Lower leg skin (tissue), 4 donors: Measurements from ENCODE around the gene DNAH10. TPM values are rescaled to one million over a fixed set of nuclear protein-coding genes. Genes with fewer than 3 reads are reported as not detected.

Experiments
- DNase-seq, 2 donors: peaks; one replicate each; pipeline ENCODE4 v3.0.0-alpha.2; 2019; ENCODE audit warnings: low spot score in 2 of 2
- H3K4me3 ChIP-seq: fragments of 200-600 bp; sonication (generic); 2 replicates; pipeline ENCODE4 v1.5.1; 2017; ENCODE audit warnings: mild to moderate bottlenecking, low read depth; ENCODE audit not compliant: poor library complexity, severe bottlenecking
- POLR2A ChIP-seq, 2 donors: fragments of 450-650 bp; IDR thresholded peaks; one replicate each; pipeline ENCODE4 v1.6.1; 2016 to 2017; ENCODE audit warnings: antibody characterized with exemption in 2 of 2, mild to moderate bottlenecking in 1 of 2, moderate library complexity in 1 of 2
- WGBS, 2 donors: methylation state at CpG; one replicate each; pipeline ENCODE4 v1.1.5; 2018; 5-methylcytosine and 5-hydroxymethylcytosine counted together
- intact Hi-C: fragments of 100-400 bp; cut with DNase I; formaldehyde crosslinking; loops from one replicate; pipeline ENCODE4 v1.15.0; 2023; ENCODE audit warnings: low total_unique reads
- total RNA-seq, 4 donors: library from RNA; depleted of rRNA; stranded (reverse); fragments of >200 nt; gene quantifications; one replicate each; pipeline ENCODE4 v1.1.0, GENCODE V29; 2016
- TF ChIP-seq, protein P1 (sequence below), 3 donors: fragments of 450-650 bp; IDR thresholded peaks; one replicate each; pipeline ENCODE4 v1.5.1; 2016; ENCODE audit warnings: antibody characterized with exemption in 3 of 3, mild to moderate bottlenecking in 3 of 3, moderate library complexity in 2 of 3

Gene DNAH10
- total RNA-seq, 4 donors from 2014 or later: 0.02 to 0.27 (median 0.06) TPM; not detected in 1

DNA sequence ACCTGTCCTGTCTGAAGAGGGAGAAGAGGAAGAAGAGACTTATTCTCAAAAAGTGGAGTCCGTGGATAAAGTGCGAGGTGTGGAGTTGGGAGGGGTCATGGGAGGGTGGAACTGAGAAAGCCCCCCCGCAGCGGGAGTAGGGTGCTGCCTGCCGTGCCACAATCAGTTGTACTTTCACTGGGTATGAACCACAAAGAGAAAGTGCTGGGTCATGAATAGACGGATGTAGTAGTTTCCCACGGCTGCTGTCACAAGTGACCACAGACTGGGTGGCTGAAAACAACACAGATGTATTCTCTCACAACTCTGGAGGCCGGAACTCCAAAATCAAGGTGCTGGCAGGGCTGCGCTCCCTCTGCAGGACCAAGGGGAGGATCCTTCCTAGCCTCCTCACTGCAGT lies 5.5 kb downstream of the DNAH10 start:
- no peak overlapping the region for H3K4me3 ChIP-seq
- DNase-seq: no peak
- 77 to 89% methylated on average over 9 of the region's 9 CpGs for WGBS, 2 donors
- TF ChIP-seq POLR2A (IDR thresholded peaks at IDR 0.05): no peak
- TF ChIP-seq, protein P1, sequence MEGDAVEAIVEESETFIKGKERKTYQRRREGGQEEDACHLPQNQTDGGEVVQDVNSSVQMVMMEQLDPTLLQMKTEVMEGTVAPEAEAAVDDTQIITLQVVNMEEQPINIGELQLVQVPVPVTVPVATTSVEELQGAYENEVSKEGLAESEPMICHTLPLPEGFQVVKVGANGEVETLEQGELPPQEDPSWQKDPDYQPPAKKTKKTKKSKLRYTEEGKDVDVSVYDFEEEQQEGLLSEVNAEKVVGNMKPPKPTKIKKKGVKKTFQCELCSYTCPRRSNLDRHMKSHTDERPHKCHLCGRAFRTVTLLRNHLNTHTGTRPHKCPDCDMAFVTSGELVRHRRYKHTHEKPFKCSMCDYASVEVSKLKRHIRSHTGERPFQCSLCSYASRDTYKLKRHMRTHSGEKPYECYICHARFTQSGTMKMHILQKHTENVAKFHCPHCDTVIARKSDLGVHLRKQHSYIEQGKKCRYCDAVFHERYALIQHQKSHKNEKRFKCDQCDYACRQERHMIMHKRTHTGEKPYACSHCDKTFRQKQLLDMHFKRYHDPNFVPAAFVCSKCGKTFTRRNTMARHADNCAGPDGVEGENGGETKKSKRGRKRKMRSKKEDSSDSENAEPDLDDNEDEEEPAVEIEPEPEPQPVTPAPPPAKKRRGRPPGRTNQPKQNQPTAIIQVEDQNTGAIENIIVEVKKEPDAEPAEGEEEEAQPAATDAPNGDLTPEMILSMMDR (IDR thresholded peaks at IDR 0.05): no peak
- intact Hi-C loops: no loop called here

DNA sequence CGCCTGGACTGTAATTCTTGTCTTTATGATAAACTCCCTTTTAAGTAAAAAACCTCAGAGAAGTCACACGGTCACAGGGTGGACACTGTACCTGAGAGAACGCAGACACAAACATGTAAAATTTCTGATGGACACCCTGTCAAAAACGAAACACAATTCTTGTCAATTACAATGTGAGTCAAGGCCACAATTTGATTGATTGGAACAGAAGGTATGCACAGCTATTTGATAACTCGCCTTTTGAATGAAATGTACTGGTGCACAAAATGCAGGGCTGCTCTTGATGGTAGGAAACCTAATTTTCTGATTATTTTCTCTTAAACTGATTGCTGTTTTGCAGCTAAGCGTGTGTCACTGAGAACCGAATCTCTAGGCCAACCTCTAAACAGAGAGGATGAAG lies 9.2 kb downstream of the DNAH10 start:
- H3K4me3 ChIP-seq: no peak overlapping the region
- no peak for DNase-seq
- intact Hi-C loops: no loop called here
- 86 to 88% methylated on average over 7 of the region's 7 CpGs for WGBS, 2 donors
- no peak for TF ChIP-seq POLR2A (IDR thresholded peaks at IDR 0.05)
- TF ChIP-seq, protein P1 (IDR thresholded peaks at IDR 0.05): no peak

DNA sequence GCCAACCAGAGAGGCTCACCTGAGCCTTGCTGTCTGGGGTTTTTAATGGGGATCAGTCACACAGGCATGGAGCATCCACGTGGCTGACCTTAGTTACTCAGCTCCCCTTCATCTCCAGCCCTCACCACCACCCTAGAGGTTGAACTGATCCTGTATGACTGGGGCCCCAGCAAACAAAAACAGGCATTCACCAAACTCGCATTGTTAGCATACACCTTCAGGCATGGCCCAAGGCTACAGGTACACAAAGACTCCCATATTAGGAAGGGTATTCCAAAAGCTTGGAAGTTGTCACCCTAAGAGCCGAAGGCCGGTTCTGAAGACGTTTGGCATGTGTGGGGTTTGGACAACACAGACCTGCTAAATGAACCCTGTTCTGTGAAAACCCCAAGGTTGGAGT lies 10.0 kb downstream of the DNAH10 start:
- intact Hi-C loops: no loop called here
- TF ChIP-seq POLR2A (IDR thresholded peaks at IDR 0.05): no peak
- TF ChIP-seq, protein P1 (IDR thresholded peaks at IDR 0.05): no peak
- no peak overlapping the region for H3K4me3 ChIP-seq
- DNase-seq: peak in 1 of 2 donors; percentile 32
- 76 to 79% methylated on average over 5 of the region's 5 CpGs for WGBS, 2 donors

DNA sequence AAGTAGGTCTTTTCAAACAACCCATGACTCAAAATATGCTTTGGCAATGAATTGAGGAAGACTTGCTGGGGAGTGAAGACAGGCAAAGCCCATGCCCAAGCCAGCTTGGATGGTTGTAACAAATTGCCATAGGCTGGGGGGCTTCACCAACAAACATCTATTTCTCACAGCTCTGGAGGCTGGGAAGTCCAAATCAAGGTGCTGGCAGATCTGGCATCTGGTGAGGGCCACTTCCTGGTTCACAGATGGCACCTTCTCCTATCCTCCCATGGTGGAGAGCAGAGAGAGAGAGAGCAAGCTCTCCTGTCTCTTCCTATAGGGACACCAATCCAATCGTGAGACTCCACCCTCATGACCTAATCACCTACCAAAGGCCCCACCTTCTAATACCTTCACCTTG lies 11.3 kb downstream of the DNAH10 start:
- no peak for TF ChIP-seq POLR2A (IDR thresholded peaks at IDR 0.05)
- TF ChIP-seq, protein P1 (IDR thresholded peaks at IDR 0.05): no peak
- no peak overlapping the region for H3K4me3 ChIP-seq
- WGBS, 2 donors: 54 to 67% methylated on average over 1 of the region's 1 CpG
- intact Hi-C loops: no loop called here
- peak in 1 of 2 donors; percentile 15 for DNase-seq

DNA sequence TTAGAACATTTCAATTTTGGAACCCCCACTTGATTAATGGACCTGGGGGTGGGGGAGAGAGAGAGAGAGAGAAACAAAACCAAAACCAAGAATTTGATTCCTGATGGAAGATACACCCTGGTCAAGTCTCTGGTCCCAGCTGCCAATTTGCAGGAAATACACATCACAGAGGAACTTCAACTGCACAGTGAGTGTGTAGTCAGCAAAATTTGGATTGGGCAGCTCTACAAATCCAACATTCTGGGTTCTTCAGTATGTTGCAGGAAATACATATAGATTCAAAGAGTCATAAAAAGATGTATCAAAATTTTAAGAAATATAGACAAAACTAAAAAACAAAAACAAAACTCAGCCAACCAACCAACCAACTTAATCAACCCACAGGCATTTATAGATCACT lies 17.4 kb downstream of the DNAH10 start:
- peak in 1 of 2 donors; percentile 14 for DNase-seq
- TF ChIP-seq, protein P1 (IDR thresholded peaks at IDR 0.05): no peak
- TF ChIP-seq POLR2A (IDR thresholded peaks at IDR 0.05): no peak
- no peak overlapping the region for H3K4me3 ChIP-seq
- intact Hi-C loops: no loop called here
